ENCODE results near the gene FGF1. TPM values are rescaled to one million over a fixed set of nuclear protein-coding genes. Genes with fewer than 3 reads are reported as not detected.

FGF1 gene
- not detected for total RNA-seq

GRCh38 chr5:142685418-142686209 is at the start of gene FGF1:
TSS of gene FGF1 (minus strand) at chr5:142686090. CDS start at chr5:142614127, 71,963 bp downstream.
- Mint-ChIP-seq H3K27ac (no peak within 1 kb of the TSS), H3K4me3 (no peak within 1 kb of the TSS), H3K27me3 (peaks cover 9% of the 10 kb centered on the region), H3K9me3 (no peaks in the 10 kb centered on the region), H3K4me1 (no peaks in the 10 kb centered on the region), H3K36me3 (no peaks in the 10 kb centered on the region)
- no peak for DNase-seq
- POLR2A ChIA-PET = interaction anchor here (0.7 kb wide), 1 partner anchor 642 kb away, joined by 5 read pairs; no protein-coding TSS in a partner anchor
- no peak for ATAC-seq (ENCODE audit: low read depth)

DNA sequence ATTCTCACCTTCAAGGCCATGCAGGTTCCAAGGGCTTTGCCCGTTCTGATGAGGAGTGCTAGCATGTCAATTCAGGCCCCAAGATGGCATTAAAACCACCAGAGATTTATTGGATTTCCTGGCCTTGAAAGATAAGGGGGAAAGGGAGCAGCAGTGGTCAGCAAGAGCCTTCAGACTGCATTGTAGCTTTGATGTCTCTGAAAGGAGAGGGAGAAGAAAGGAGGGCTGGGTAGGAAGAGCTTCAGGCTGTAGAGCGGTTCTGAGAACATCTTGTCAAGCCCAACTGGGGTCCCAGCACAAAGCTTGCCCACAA is 41.8 kb upstream of the FGF1 start:
- H3K4me3 Mint-ChIP-seq = no peak overlapping the region
- H3K27me3 Mint-ChIP-seq = peaks cover 11% of the 10 kb centered on the region
- DNase-seq = no peak
- ATAC-seq (ENCODE audit: low read depth) = no peak
- no peaks in the 10 kb centered on the region for H3K36me3 Mint-ChIP-seq
- H3K4me1 Mint-ChIP-seq = no peaks in the 10 kb centered on the region
- POLR2A ChIA-PET = no interaction called here
- no peaks in the 10 kb centered on the region for H3K9me3 Mint-ChIP-seq
- H3K27ac Mint-ChIP-seq = no peak overlapping the region

DNA sequence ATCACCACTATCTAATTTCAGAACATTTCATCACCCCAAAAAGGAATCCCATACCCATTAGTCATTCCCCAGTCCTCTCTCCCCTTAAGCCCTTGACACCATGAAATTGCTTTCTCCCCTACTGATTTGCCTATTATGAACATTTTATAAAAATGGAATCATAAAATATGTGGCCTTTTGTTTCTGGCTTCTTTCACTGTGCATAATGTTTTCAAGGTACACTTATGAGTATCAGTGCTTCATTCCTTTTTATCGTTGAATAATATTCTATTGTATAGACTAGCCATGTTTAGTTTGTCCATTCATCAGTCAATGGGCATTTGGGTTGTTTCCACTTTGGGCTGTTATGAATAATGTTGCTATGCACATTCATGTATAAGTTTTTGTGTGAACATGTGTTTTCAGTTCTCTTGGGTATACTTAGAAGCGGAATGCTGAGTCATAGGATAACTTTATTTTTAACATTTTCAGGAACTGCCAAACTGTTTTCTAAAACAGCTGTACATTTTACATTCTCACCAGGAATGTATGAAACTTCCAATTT is 40.4 kb upstream of the FGF1 start:
- ATAC-seq (ENCODE audit: low read depth) = no peak

DNA sequence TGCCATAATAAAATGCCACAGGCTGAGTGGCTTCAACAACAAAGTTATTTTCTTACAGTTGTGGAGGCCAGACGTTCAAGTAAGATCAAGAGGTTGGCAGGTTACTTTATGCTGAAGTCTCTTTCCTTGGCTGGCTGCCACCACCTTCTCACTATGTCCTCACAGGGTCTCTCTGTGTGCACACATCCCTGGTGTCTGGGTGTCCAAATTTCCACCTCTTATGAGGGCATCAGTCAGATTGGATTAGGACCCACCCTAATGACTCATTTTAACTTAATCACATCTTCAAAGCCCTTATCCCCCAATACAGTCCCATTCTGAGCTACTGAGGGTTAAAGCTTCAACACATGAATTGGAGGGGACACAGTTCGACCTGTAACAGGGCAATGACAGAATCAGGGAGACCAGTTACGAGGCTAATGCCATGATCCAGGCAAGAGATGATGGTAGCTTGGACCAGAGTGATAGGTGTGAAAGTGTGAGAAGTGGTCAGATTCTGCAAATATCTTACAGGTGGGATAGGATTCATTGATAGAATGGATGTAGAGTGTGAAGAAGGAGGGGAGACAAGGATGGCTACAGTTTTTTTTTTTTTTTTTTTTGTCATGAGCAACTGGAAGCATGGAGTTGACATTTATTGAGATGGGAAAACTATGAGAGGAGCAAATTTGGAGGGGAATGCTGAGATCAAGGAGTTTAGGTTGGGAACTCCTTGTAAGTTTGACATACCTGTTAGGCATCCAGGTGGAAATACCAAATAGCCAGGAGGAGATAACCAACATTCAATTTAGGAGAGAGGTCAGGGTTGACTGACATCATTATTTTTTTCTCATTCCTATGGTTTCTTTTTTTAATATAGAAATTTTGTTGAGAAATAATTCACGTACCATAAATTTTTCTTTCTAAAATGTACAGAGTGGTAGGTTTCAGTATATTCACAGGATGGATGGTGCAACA is 39.6 kb upstream of the FGF1 start:
- H3K4me3 Mint-ChIP-seq = no peak overlapping the region
- H3K27me3 Mint-ChIP-seq = peaks cover 9% of the 10 kb centered on the region
- no peak overlapping the region for H3K27ac Mint-ChIP-seq
- DNase-seq (no peak), ATAC-seq (ENCODE audit: low read depth) (no peak)
- H3K9me3 Mint-ChIP-seq = no peaks in the 10 kb centered on the region
- POLR2A ChIA-PET = no interaction called here
- H3K4me1 Mint-ChIP-seq = no peaks in the 10 kb centered on the region
- no peaks in the 10 kb centered on the region for H3K36me3 Mint-ChIP-seq

More for the DNA sequence above, 40.4 kb upstream of the FGF1 start:
- Mint-ChIP-seq H3K36me3 (no peaks in the 10 kb centered on the region), H3K27ac (no peak overlapping the region), H3K27me3 (peaks cover 9% of the 10 kb centered on the region), H3K4me3 (no peak overlapping the region), H3K9me3 (no peaks in the 10 kb centered on the region), H3K4me1 (no peaks in the 10 kb centered on the region)
- no peak for DNase-seq
- POLR2A ChIA-PET = no interaction called here

- Mint-ChIP-seq H3K27ac (no peak overlapping the region), H3K36me3 (no peaks in the 10 kb centered on the region), H3K4me1 (no peaks in the 10 kb centered on the region)
Measured at GRCh38 chr5:142724821-142725220, 38.9 kb upstream of the FGF1 start.

DNA sequence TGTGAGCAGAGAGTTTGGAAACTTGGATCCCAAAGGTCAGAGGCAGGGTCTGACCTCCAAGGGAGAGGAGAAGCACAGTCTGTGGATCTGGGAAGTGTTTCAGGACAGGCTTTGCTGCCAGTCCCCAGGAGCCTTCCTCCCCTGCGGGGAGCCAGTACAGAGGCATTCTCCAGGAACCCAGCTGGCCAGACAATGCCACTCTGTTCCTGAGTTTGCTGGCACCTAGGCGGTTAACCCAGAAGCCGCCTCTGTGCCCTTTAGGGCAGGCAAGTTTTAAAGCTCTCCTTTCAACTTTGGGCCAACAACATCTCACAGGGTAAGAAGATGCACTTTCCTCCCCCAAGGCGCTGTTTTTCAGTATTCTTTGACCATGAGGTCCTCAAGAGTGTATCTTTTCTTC is 37.0 kb upstream of the FGF1 start:
- H3K4me3 Mint-ChIP-seq = no peak overlapping the region
- no peak overlapping the region for H3K27ac Mint-ChIP-seq
- POLR2A ChIA-PET = no interaction called here

More at GRCh38 chr5:142724821-142725220, 38.9 kb upstream of the FGF1 start:
- POLR2A ChIA-PET = no interaction called here
- ATAC-seq (ENCODE audit: low read depth) (no peak), DNase-seq (no peak)
- Mint-ChIP-seq H3K9me3 (no peaks in the 10 kb centered on the region), H3K4me3 (no peak overlapping the region), H3K27me3 (peaks cover 9% of the 10 kb centered on the region)

DNA sequence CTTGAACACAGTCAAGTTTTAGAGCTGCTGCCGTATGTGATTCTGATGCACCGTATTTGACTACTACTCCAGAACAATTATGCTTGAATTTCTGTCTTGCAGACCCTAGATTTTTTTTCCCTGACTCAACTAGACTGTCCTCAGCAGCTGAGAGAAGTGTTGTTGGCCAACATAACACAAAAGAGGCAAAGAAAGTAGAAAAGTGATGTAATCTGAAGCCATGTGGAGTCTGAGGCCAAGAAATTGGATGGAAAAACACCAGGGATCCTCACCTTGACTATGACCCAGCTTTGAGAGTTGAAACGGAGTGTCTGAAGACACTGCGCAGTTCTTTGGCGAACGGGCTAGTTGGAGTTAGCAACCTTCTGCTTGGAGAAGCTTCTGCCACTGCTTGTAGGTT is 36.3 kb upstream of the FGF1 start:
- H3K4me3 Mint-ChIP-seq = no peak overlapping the region

More for the DNA sequence above, 37.0 kb upstream of the FGF1 start:
- H3K27me3 Mint-ChIP-seq = peaks cover 8% of the 10 kb centered on the region
- DNase-seq (no peak), ATAC-seq (ENCODE audit: low read depth) (no peak)
- no peaks in the 10 kb centered on the region for H3K9me3 Mint-ChIP-seq
- no peaks in the 10 kb centered on the region for H3K4me1 Mint-ChIP-seq
- no peaks in the 10 kb centered on the region for H3K36me3 Mint-ChIP-seq

GRCh38 chr5:142720641-142721271 is 34.9 kb upstream of the FGF1 start:
- DNase-seq (no peak), ATAC-seq (ENCODE audit: low read depth) (no peak)
- POLR2A ChIA-PET = no interaction called here
- no peaks in the 10 kb centered on the region for H3K36me3 Mint-ChIP-seq
- no peak overlapping the region for H3K27ac Mint-ChIP-seq
- H3K4me3 Mint-ChIP-seq = no peak overlapping the region
- no peaks in the 10 kb centered on the region for H3K9me3 Mint-ChIP-seq
- peaks cover 11% of the 10 kb centered on the region for H3K27me3 Mint-ChIP-seq
- H3K4me1 Mint-ChIP-seq = no peaks in the 10 kb centered on the region

More for the DNA sequence above, 36.3 kb upstream of the FGF1 start:
- H3K27me3 Mint-ChIP-seq = peaks cover 8% of the 10 kb centered on the region
- DNase-seq = no peak
- no peak for ATAC-seq (ENCODE audit: low read depth)
- H3K9me3 Mint-ChIP-seq = no peaks in the 10 kb centered on the region
- POLR2A ChIA-PET = no interaction called here
- no peaks in the 10 kb centered on the region for H3K36me3 Mint-ChIP-seq
- H3K27ac Mint-ChIP-seq = no peak overlapping the region
- no peaks in the 10 kb centered on the region for H3K4me1 Mint-ChIP-seq

GRCh38 chr5:142719836-142720370 is 34.0 kb upstream of the FGF1 start:
- Mint-ChIP-seq H3K4me1 (no peaks in the 10 kb centered on the region), H3K27ac (no peak overlapping the region), H3K9me3 (no peaks in the 10 kb centered on the region), H3K36me3 (no peaks in the 10 kb centered on the region), H3K4me3 (no peak overlapping the region), H3K27me3 (peaks cover 10% of the 10 kb centered on the region)
- POLR2A ChIA-PET = no interaction called here
- DNase-seq = no peak
- no peak for ATAC-seq (ENCODE audit: low read depth)

DNA sequence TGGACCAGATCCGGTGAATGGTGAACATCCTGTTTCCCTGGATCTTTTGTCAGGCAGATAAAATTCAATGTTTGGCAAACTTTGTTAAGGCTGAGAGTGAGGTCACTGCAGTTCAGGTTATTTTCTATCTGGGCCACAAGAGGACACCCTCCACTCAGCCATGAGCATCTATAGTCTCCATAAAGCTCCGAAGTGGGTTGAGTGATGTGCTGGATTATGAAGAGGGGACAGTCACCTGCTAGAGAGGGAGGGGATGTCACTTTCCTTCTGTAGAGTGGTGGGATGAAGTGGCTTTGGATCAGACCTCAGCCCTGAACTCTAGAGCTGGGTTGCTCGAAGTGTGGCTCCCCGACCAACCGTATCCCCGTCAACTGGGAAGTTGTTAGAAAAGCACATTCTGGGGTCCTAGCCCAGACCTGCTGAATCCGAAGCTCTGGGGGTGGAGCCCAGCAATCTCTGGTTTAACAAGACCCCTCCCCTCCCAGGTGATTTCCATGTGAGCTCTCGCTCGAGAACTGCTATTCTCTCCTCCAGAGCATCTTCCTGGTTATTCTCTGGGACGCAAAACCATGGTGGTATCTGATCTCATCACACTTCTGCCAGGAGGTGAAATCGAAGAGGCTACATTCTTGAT is 31.8 kb upstream of the FGF1 start:
- DNase-seq (no peak), ATAC-seq (ENCODE audit: low read depth) (no peak)

GRCh38 chr5:142716963-142717362 is 31.1 kb upstream of the FGF1 start:
- Mint-ChIP-seq H3K27me3 (peaks cover 11% of the 10 kb centered on the region), H3K36me3 (no peaks in the 10 kb centered on the region), H3K4me1 (peaks cover 5% of the 10 kb centered on the region), H3K9me3 (peaks cover 1% of the 10 kb centered on the region), H3K27ac (no peak overlapping the region), H3K4me3 (no peak overlapping the region)
- ATAC-seq (ENCODE audit: low read depth) = no peak
- POLR2A ChIA-PET = no interaction called here
- DNase-seq = no peak

More for the DNA sequence above, 31.8 kb upstream of the FGF1 start:
- Mint-ChIP-seq H3K4me1 (peaks cover 5% of the 10 kb centered on the region), H3K27me3 (peaks cover 11% of the 10 kb centered on the region), H3K9me3 (no peaks in the 10 kb centered on the region), H3K4me3 (no peak overlapping the region), H3K36me3 (no peaks in the 10 kb centered on the region), H3K27ac (no peak overlapping the region)
- POLR2A ChIA-PET = no interaction called here

GRCh38 chr5:142715291-142715690 is 29.4 kb upstream of the FGF1 start:
- no peak for DNase-seq
- POLR2A ChIA-PET = interaction anchor here (0.6 kb wide), 1 partner anchor 154 kb away, joined by 3 read pairs; no protein-coding TSS in a partner anchor
- H3K27me3 Mint-ChIP-seq = peaks cover 11% of the 10 kb centered on the region
- H3K4me3 Mint-ChIP-seq = no peak overlapping the region
- peaks cover 5% of the 10 kb centered on the region for H3K4me1 Mint-ChIP-seq
- peaks cover 3% of the 10 kb centered on the region for H3K9me3 Mint-ChIP-seq
- H3K36me3 Mint-ChIP-seq = peaks cover 2% of the 10 kb centered on the region
- ATAC-seq (ENCODE audit: low read depth) = no peak
- H3K27ac Mint-ChIP-seq = no peak overlapping the region
